ENCODE data around the gene ROBO2.

ROBO2 gene

DNA sequence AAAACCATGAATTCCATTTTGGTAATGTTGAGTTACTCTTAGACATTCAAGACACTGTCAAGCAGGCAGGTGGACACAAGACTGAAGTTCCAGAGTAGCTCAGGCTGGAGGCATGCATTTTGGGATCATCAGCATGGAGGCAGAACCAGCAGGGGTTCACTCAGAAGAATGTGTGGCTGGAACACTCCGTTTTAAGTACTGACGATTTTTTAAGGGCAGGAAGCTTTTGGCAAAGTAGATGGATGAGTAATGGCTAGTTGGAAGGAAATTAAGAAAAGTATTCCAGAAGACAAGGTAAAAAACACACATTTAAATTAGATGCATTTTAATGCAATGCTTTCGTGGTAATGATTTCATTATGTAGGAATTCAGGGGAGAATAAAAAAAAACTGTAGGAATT is 420.4 kb downstream of the ROBO2 start:
- in situ Hi-C loops (cut with HindIII; ENCODE audit: low pct_ligation_motif_present, low sequenced_read_pairs): no loop called here
- TF ChIP-seq, protein P1, sequence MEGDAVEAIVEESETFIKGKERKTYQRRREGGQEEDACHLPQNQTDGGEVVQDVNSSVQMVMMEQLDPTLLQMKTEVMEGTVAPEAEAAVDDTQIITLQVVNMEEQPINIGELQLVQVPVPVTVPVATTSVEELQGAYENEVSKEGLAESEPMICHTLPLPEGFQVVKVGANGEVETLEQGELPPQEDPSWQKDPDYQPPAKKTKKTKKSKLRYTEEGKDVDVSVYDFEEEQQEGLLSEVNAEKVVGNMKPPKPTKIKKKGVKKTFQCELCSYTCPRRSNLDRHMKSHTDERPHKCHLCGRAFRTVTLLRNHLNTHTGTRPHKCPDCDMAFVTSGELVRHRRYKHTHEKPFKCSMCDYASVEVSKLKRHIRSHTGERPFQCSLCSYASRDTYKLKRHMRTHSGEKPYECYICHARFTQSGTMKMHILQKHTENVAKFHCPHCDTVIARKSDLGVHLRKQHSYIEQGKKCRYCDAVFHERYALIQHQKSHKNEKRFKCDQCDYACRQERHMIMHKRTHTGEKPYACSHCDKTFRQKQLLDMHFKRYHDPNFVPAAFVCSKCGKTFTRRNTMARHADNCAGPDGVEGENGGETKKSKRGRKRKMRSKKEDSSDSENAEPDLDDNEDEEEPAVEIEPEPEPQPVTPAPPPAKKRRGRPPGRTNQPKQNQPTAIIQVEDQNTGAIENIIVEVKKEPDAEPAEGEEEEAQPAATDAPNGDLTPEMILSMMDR (IDR thresholded peaks at IDR 0.05; ENCODE audit: low read depth, low read length, missing control alignments): no peak
- no peak overlapping the region for H3K4me3 ChIP-seq (ENCODE audit: low read depth, low read length)
- H3K27me3 ChIP-seq (replicated peaks): no peaks in the 10 kb centered on the region
- H3K27ac ChIP-seq: no peak overlapping the region
- peak; percentile 5 for DNase-seq
- no peaks in the 10 kb centered on the region for H3K36me3 ChIP-seq (replicated peaks)

DNA sequence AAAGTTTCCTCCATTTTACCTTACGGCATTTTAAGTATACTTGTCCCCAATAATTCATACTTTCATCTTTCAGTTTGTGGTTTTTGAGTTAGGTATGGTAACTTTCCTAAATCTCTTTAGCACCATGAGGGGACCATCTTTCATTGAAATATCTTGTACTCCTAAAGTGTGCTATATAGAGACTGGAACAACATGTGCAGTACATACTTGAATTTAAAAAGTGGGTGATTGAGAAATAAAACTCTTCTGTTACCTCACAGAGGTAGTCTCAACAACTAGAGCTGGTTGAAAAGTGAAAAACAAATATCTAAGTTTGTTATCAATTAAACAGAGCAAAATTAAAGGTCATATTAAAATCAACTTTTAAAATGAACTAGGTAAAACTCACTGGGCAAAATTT is 423.1 kb downstream of the ROBO2 start:
- Histone ChIP-seq H3K4me3 (ENCODE audit: low read depth, low read length) (no peak overlapping the region), H3K27ac (no peak overlapping the region), H3K36me3 (replicated peaks) (no peaks in the 10 kb centered on the region), H3K27me3 (replicated peaks) (no peaks in the 10 kb centered on the region)
- DNase-seq: no peak
- TF ChIP-seq, protein P1 (IDR thresholded peaks at IDR 0.05; ENCODE audit: low read depth, low read length, missing control alignments): no peak
- in situ Hi-C loops (cut with HindIII; ENCODE audit: low pct_ligation_motif_present, low sequenced_read_pairs): no loop called here

DNA sequence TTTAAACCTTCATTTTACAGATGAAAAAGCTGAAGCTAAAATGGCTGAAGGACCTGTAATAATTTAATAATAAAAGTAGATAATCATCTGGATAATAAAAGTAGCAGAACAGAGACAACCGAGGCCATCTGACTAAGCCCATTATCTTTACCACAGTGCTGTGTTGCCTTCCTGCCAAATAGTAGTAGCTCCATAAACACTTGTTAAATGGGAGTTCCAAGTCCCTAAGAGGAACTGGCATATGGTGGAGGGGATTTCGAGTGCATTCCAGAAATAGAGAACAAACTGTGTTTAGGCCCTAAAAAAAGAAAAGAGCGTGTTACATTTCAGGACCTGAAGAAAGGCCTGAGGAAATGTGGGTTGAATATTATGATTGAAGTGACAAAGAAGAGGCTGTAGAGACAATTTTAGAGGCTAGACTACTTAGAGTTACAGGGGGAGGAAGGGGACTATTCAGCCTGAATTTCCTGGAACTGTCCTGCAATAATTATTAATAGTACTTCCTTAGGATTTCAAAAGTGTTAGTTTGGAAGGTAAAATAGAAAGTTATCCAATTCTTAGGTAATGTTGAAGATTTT is 424.3 kb downstream of the ROBO2 start:
- H3K27ac ChIP-seq: no peak overlapping the region
- TF ChIP-seq, protein P1 (IDR thresholded peaks at IDR 0.05; ENCODE audit: low read depth, low read length, missing control alignments): no peak
- in situ Hi-C loops (cut with HindIII; ENCODE audit: low pct_ligation_motif_present, low sequenced_read_pairs): no loop called here
- no peak for DNase-seq
- H3K4me3 ChIP-seq (ENCODE audit: low read depth, low read length): no peak overlapping the region
- H3K27me3 ChIP-seq (replicated peaks): no peaks in the 10 kb centered on the region
- H3K36me3 ChIP-seq (replicated peaks): no peaks in the 10 kb centered on the region

DNA sequence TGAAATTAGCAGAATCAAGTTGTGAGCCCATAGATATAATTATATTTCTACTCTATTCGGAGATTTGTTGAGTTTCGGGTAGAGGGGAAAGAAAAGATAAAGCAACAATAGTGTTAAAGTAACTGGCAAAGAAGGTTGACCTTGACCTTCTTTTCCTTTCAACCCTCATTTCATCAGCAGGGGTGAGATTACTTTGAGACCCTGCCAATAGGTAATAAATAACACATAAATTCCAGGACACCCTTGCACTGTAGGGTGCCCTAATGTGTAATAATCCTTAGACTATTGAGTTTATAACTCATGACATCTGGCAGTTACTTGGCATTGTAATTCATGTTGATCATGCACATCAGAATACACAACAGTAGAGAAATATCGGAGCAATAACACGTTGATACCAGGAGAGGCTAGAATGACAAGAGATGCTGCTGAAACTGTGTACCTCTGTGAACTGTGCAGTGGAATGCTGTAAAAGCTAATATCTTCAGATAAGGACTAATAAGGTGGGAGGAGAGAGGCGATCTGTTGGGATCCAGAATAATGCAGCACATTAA is 426.7 kb downstream of the ROBO2 start:
- in situ Hi-C loops (cut with HindIII; ENCODE audit: low pct_ligation_motif_present, low sequenced_read_pairs): no loop called here
- TF ChIP-seq, protein P1 (IDR thresholded peaks at IDR 0.05; ENCODE audit: low read depth, low read length, missing control alignments): no peak
- no peak for DNase-seq
- Histone ChIP-seq H3K27ac (no peak overlapping the region), H3K27me3 (replicated peaks) (no peaks in the 10 kb centered on the region), H3K4me3 (ENCODE audit: low read depth, low read length) (no peak overlapping the region), H3K36me3 (replicated peaks) (no peaks in the 10 kb centered on the region)

DNA sequence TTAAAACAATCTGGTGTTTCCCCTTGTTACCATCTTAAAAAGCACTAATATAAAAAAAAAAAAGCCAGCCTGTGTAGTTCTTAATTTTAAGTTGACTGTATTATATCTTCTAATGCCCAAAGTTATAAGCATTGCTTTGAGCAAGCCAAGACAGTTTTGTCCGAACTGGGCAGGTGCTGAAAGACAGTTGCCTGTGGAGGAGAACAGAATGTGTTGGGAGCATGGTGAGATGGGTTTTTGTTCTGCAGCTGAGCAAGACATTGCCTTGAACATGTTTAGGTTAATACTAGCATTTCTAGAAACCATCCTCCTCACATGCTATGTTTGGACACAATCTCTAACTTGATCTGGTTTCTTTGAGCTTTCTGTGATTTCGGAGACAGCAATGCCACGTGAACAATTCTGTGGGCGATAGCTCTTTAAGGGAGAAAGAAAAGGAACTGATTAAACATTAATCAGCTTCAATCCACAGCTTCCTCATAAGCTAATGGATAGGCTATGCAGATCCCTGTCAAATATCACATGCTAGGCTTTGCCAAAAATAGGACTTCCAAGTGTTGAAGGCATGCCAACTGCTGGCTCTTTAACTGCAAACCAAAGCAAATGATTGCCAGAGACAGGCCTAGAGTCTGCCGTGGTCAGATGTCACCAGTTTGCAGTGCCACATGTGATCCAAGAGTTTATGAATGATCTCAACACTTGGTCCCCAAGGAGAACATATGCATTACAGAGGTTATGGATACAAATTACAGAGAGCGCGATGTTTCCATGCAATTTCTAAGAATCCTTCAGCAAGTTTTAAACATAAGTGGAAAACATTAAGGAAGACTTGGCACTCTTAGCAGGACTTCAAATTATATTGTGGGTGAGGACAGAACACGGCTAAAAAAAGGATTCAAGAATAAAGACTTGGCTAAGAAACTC is 428.1 kb downstream of the ROBO2 start:
- Histone ChIP-seq H3K27me3 (replicated peaks) (no peaks in the 10 kb centered on the region), H3K27ac (no peak overlapping the region), H3K4me3 (ENCODE audit: low read depth, low read length) (no peak overlapping the region), H3K36me3 (replicated peaks) (no peaks in the 10 kb centered on the region)
- TF ChIP-seq, protein P1 (IDR thresholded peaks at IDR 0.05; ENCODE audit: low read depth, low read length, missing control alignments): no peak
- DNase-seq: no peak
- in situ Hi-C loops (cut with HindIII; ENCODE audit: low pct_ligation_motif_present, low sequenced_read_pairs): no loop called here
